Daoy (cell line): ENCODE measurements around the gene SEL1L. TPM values are rescaled to one million over a fixed set of nuclear protein-coding genes. Genes with fewer than 3 reads are reported as not detected.
"Not testable (repeated sequence)": the region's sequence is repeated elsewhere in the genome, so short reads cannot be mapped to it uniquely, and the experiment has no call there.

Experiments used
- DNase-seq: peaks from one replicate; pipeline ENCODE4 v3.0.0-alpha.2; 2015; ENCODE audit warnings: low read depth
- total RNA-seq: library from RNA; depleted of rRNA; stranded (reverse); fragments of >200 nt; shearing (Covaris generic); gene quantifications from 2 replicates; pipeline ENCODE4 v1.2.3, GENCODE V29; 2014; rRNA removed

SEL1L gene
- total RNA-seq: 32.6 and 32.7 TPM in 2 replicates

- peak; percentile 99 for DNase-seq
Measured at GRCh38 chr14:81533536-81534343, at the start of gene SEL1L. TSS of gene SEL1L (minus strand) at chr14:81533853. CDS start at chr14:81533744, 109 bp downstream.

GRCh38 chr14:81582420-81582819, 48.8 kb upstream of the SEL1L start:
- no peak for DNase-seq

GRCh38 chr14:81579115-81579514, 45.5 kb upstream of the SEL1L start:
- no peak for DNase-seq

GRCh38 chr14:81571437-81571836, 37.8 kb upstream of the SEL1L start:
- no peak for DNase-seq

- no peak for DNase-seq
Measured at GRCh38 chr14:81567302-81567701, 33.6 kb upstream of the SEL1L start.

GRCh38 chr14:81565441-81566290, 32.0 kb upstream of the SEL1L start:
- no peak for DNase-seq

- no peak for DNase-seq
Measured at GRCh38 chr14:81562818-81563217, 29.2 kb upstream of the SEL1L start.

GRCh38 chr14:81561084-81561775, 27.6 kb upstream of the SEL1L start:
- no peak for DNase-seq

GRCh38 chr14:81559385-81559784, 25.7 kb upstream of the SEL1L start:
- no peak for DNase-seq

- no peak for DNase-seq
Measured at GRCh38 chr14:81557146-81557545, 23.5 kb upstream of the SEL1L start.

- no peak for DNase-seq
Measured at GRCh38 chr14:81555684-81556083, 22.0 kb upstream of the SEL1L start.

GRCh38 chr14:81555051-81555450, 21.4 kb upstream of the SEL1L start:
- DNase-seq: no peak

GRCh38 chr14:81551471-81551870, 17.8 kb upstream of the SEL1L start:
- DNase-seq: no peak

GRCh38 chr14:81550001-81550637, 16.5 kb upstream of the SEL1L start:
- DNase-seq: no peak

GRCh38 chr14:81541206-81541605, 7.6 kb upstream of the SEL1L start:
- DNase-seq: not testable (repeated sequence)

- DNase-seq: no peak
Measured at GRCh38 chr14:81537193-81537592, 3.5 kb upstream of the SEL1L start.

GRCh38 chr14:81536241-81536771, 2.7 kb upstream of the SEL1L start:
- no peak for DNase-seq

- no peak for DNase-seq
Measured at GRCh38 chr14:81535396-81536164, 1.9 kb upstream of the SEL1L start.

GRCh38 chr14:81534510-81535074, 939 bp upstream of the SEL1L start:
- DNase-seq: no peak

GRCh38 chr14:81533212-81533535, 479 bp downstream of the SEL1L start:
- DNase-seq: no peak
